HG03095 (cell line): Measurements from ENCODE around the gene LHFPL4.

Experiments used
- ATAC-seq: cut with Tn5 transposase; IDR thresholded peaks from one replicate; pipeline ENCODE4 v1.9.1; 2021; ENCODE audit warnings: moderate library complexity; ENCODE audit not compliant: unreplicated experiment

LHFPL4 gene

DNA sequence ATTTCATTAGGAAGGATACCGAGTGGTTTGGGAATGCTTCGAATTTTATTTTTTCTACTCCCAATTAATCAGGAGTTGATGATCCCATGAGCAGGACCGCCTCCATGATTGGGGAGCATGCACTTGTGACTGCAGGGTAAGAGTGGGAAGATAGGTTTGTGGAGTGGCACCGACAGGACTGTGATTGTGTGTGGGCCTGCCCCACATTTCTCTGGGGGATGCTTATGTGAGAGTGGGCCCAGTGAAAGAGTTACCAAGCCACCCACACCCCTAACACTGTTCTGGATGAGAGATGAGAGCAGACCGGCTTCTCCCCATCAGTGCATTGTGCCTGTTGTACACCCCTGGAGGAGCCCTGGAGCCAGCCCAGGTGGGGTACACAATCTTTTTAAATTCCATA, 76.7 kb downstream of the LHFPL4 start:
- ATAC-seq: no peak

DNA sequence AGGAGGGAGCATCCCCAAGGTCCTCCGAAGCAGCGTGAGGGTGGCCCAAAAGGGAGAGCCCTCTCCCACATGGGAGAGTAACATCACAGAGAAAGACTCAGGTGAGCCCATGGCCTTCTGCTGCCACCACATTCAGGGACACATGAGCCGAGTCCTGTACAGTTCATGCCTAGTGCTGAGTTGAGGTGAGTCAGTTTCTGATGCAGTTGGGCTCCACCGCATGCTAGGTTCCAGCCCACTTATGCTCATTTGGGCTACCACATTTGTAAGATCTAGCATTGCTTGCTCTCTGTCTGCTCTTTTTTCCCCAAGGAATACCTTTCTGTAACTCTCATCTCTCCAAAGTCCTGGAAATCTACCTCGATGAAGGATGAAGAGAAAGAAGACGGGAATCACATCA, 79.1 kb downstream of the LHFPL4 start:
- no peak for ATAC-seq

DNA sequence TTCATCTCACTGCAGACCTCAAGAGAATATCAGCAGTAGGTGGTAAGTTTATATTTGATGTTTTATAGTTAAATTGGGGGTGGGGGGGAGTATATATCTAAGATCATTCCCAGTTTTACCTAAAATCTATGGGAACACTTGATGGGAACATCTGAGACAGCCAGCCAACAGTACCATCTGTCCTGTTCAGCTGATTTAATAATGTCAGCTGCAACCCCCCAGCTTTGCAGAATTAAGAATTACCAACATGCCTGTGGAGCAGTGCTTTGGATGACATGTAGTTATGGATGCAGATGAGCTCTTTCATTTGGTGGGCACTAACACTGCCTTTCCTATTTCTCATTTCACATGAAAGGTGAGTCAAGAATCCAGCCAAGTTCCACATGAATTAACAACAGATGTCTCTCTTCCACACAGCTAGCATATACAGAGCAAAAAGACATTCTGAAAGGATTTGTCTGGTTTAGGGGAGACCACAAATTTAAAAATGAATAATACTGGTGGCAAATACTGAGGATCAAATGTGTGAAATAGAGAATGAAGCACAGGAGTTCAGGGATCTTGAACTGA, 80.0 kb downstream of the LHFPL4 start:
- no peak for ATAC-seq

DNA sequence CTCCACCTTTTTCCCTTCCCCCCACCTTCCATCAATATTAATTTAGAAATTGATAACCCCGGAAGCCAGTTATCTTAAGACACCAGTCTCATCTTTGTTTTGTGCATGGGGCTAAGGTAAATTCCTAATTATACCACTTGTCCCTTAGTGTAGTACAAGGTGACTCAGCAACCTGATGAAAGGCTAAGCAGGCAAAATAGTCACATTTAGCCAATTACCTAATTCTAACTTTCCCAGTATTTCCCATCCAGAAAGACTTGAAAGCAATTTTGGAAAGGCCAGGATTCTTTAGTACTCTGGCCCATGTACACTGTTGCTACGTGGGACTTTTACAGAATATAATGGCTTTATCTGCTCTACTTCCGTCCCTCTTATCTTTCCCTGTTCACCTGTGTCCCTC, 83.6 kb downstream of the LHFPL4 start:
- no peak for ATAC-seq

DNA sequence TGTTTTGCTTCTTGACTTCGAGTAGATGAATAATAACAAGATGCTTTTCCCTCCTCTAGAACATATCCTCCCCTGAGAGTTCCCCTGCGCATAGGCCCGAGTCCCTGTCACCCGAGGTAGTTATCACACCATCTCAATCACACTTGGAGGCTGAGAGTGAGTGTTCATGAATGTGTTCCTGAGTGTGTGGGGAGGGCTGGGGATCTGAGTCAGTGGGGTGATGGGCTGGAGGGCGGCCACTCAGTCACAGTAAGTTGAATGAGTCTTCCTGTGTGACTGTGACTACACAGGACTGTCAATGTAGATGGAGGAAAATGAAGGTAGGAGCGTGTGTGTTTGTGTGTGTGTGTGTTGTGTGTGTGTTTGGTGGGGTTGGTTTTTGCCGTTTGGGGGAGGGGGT, 85.2 kb downstream of the LHFPL4 start:
- ATAC-seq: no peak

DNA sequence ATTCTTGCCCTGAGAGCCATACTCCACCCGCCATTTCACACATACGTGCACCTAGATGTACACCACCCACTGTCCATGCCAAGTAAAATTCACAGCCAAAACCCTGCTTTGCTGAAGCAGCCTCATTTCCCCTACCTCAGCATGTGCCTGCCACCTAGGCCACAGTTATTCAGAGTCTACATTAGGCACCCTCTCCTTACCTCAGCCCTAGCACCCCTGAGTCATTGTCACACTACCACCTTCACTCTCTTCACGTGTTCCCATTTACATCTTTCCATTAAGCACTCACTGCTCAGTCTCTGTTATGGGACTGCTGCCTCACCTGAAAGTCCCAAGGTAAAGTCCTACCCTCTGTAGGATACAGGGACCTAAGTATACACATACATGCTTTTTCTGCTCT, 86.2 kb downstream of the LHFPL4 start:
- ATAC-seq: no peak

DNA sequence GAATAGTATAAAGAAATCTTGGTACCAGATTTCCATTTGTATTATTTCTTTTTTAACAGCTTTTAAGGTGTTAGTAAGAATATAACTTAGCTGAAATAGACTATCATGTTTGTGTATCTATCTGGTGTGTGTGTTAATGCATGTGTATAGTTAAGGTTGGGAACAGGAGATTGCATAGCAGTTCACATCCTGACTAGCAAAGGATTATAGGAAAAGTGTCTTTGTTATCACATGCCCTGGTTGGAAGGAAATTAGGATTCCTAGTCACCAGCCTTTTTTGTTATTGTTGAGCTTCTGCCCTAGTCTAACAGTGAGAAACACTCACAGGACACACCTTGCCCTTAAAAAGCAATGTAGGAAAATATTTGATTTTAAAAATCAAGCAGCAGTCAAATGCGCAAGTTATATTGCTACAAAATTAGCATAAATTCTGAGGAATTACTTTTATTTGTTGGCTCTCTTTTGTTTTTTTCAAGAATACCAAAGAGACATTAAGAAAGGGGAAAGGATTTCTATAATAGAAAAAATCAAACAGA, 98.0 kb downstream of the LHFPL4 start:
- ATAC-seq: no peak

DNA sequence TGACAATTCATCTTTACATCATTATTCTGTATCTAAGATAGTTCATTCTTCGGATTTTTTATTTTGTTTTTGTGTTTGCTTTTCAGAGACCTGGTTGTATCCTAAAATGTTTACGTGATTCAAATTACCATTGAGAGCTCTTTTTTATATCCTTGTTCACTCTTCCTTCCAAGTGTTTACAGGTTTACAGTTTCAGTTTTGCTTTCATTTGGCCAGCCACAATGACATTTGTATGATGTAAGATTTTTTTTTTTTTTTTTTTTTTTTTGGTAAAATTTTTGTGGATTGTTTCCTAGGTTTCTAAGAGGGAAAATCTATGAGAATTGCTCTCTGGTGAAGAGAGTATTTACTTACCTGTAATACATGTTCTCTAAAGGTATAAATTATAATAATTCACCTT, 101.2 kb downstream of the LHFPL4 start:
- ATAC-seq: no peak

DNA sequence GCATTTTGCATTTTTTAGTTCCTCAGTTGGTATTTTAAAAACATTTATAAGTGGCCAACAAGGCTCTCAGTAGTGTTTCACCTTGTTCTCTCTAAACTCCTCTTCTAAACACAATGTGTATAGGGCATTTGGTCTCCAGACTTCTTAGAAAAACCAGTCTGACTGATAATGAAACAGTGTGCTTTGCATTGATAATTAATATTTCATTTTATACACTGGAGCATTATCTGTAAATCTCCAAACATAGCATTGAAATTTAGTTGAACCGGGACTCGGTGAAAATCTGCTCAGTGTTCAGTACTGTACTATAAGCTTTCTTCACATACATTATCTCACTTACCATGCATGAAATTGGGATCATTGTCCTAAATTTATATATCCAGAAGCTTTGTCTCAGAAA, 102.6 kb downstream of the LHFPL4 start:
- ATAC-seq: no peak

DNA sequence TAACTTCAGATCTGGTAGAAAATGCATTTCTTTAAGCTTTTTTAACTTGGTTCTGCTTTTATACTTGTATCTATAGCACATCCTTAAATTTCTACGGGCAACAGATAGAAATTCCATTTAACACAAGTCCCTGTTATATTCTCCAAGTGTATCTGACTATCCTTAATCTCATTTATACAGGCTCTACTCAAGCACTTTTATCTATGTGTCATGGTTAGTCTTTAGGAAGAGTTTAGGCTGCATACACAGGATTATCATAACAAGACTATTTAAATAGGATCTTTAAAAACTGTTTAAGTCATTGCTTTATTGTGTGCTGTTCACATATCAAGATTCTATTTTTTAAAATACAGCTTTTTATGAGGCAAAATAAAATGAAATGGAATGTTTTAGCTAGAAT, 103.5 kb downstream of the LHFPL4 start:
- no peak for ATAC-seq

DNA sequence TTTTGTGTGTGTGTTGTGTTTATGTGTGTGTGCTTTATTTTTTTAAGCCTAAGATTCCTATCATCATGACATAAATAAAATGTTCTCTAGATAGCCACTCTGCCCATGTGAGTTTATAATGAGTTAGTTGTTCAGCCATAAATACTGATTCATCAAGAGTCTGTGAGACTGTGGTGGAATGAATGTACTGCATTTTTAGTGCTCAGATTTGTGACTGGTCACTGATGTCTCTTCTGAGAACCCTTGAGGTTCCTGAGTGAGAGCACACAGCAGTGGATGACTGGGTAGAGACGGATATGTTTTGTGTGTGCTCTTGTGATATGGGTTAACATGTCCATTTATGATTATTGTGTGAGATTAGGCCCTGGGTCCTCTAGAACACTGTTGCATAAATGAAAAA, 105.0 kb downstream of the LHFPL4 start:
- no peak for ATAC-seq
